GM10248 (cell line): ENCODE measurements around the gene YWHAE.
"Not testable (repeated sequence)": the region's sequence is repeated elsewhere in the genome, so short reads cannot be mapped to it uniquely, and the experiment has no call there.

Experiments used
- CTCF ChIA-PET: fragments of 300-600 bp; sonication (Branson Sonifier 250); formaldehyde crosslinking; extraction: SDS; loops from one replicate; lab custom pipeline; 2021; ENCODE audit warnings: antibody characterized with exemption; lab: Yijun Ruan, JAX
- POLR2A ChIA-PET: fragments of 350-650 bp; sonication (Branson Sonifier 250); formaldehyde crosslinking; extraction: SDS; loops from one replicate; lab custom pipeline; 2020; ENCODE audit warnings: antibody characterized with exemption; lab: Yijun Ruan, JAX
- DNase-seq: peaks from one replicate; pipeline ENCODE4 v3.0.0; 2012; ENCODE audit errors: extremely low spot score
- TF ChIP-seq, protein P1 (sequence below): IDR thresholded peaks from 2 replicates; pipeline ENCODE4 v1.5.1; 2012; ENCODE audit warnings: mild to moderate bottlenecking, low read depth; ENCODE audit errors: extremely low read depth, missing control alignments, control extremely low read depth

Gene YWHAE

DNA sequence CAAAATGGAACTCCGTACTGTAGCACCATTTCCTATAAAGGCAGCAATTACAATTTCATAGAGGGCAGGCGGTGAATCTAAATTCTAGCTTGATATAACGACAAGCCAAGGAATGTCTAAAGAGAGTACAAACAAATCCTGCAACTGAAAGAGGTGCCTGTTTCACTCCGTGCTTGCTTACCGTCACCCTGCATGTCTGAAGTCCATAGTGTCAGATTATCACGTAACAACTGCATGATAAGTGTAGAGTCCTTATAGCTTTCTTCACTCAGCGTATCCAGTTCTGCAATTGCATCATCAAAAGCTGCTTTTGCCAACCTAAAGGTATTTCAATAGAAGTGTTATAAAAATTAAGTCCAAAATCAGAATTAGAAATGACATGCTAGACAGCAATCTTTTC, 46.0 kb downstream of the YWHAE start:
- TF ChIP-seq, protein P1, sequence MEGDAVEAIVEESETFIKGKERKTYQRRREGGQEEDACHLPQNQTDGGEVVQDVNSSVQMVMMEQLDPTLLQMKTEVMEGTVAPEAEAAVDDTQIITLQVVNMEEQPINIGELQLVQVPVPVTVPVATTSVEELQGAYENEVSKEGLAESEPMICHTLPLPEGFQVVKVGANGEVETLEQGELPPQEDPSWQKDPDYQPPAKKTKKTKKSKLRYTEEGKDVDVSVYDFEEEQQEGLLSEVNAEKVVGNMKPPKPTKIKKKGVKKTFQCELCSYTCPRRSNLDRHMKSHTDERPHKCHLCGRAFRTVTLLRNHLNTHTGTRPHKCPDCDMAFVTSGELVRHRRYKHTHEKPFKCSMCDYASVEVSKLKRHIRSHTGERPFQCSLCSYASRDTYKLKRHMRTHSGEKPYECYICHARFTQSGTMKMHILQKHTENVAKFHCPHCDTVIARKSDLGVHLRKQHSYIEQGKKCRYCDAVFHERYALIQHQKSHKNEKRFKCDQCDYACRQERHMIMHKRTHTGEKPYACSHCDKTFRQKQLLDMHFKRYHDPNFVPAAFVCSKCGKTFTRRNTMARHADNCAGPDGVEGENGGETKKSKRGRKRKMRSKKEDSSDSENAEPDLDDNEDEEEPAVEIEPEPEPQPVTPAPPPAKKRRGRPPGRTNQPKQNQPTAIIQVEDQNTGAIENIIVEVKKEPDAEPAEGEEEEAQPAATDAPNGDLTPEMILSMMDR = no peak
- no peak for DNase-seq
- ChIA-PET CTCF (interaction anchor here (1.0 to 6.0 kb wide), 2 partner anchors 10 to 21 kb away, joined by 3 to 54 read pairs; no protein-coding TSS in a partner anchor), POLR2A (no interaction called here)

DNA sequence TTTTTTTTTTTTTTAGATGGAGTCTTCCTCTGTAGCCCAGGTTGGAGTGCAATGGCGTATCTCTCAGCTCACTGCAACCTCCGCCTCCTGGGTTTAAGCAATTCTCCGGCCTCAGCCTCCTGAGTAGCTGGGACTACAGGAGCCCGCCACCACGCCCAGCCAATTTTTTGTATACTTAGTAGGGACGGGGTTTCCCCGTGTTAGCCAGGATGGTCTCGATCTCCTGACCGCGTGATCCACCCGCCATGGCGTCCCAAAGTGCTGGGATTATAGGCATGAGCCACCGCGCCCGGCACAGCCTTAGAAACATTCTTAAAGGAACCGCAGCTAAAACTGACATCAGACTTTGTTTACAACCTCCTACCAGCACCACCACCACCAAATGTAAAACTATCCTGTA, 47.5 kb downstream of the YWHAE start:
- ChIA-PET CTCF (interaction anchor here (6.0 kb wide), 1 partner anchor 11 kb away, joined by 54 read pairs; no protein-coding TSS in a partner anchor), POLR2A (interaction anchor here (0.7 kb wide), 1 partner anchor 746 kb away, joined by 4 read pairs; no protein-coding TSS in a partner anchor)

DNA sequence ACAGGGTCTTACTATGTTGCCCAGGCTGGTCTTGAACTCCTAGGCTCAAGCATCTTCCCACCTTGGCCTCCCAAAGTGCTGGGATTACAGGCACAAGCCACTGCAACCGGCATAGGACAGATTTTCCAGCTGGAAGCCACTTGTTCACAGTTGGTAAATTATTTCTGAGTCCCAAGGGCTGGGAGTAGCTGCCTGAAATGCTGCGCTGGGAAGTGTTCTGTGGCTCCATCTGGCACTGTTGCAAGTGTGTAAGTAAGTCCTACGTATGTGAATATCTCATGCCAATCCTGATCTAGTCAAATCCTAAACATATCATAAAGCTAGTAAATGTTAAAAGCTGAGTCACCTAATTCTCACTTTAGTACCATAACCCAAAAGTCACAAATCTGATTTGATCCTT, 48.1 kb downstream of the YWHAE start:
- CTCF ChIA-PET = interaction anchor here (0.9 to 6.0 kb wide), 3 partner anchors 9 to 163 kb away, joined by 3 to 54 read pairs (median 4); no protein-coding TSS in a partner anchor
- POLR2A ChIA-PET = interaction anchor here (1.1 kb wide), 1 partner anchor 33 kb away, joined by 3 read pairs; no protein-coding TSS in a partner anchor

More for the DNA sequence above, 47.5 kb downstream of the YWHAE start:
- DNase-seq = not testable (repeated sequence)

GRCh38 chr17:1351275-1351674, 48.7 kb downstream of the YWHAE start:
- DNase-seq = no peak
- CTCF ChIA-PET = interaction anchor here (0.9 to 6.0 kb wide), 4 partner anchors 9 to 164 kb away, joined by 3 to 54 read pairs (median 4); no protein-coding TSS in a partner anchor
- POLR2A ChIA-PET = interaction anchor here (1.1 kb wide), 1 partner anchor 34 kb away, joined by 3 read pairs; no protein-coding TSS in a partner anchor
- TF ChIP-seq, protein P1 = no peak

More for the DNA sequence above, 48.1 kb downstream of the YWHAE start:
- DNase-seq = no peak
- TF ChIP-seq, protein P1 = no peak

DNA sequence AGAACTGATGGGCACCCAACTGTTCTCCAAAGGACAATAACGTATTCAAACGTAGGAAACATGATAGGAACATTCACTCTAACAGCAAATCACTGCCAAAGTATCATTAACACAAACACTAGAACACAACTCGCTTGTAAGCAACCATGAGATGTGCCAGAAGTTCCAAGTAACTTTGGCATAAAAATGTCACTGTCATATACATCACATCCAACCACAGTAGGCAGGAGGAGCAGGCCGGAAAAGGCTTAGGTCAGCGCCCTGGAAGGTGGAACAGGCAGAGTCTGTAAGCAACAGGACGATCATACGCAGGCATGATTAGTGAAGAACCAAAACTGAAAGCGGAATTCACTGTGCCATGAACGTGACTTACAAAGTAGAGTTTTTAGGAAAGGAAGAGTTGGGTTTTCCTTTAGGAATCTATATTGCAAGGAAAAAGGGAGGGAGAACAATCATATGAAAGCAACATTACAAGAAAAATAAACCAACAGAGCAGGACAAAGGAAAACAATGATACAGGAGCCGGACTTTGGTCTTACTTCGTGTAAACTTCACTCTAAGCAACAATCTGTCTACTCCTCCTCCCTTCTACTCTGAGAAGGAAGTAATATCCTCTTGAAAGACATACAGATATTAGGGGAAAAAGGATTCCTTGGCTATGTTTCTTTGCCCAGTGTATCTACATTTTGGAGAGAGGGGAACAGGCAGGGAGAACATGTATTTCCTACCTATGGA, 52.3 kb downstream of the YWHAE start:
- POLR2A ChIA-PET = no interaction called here
- TF ChIP-seq, protein P1 = no peak
- CTCF ChIA-PET = interaction anchor here (2.5 kb wide), 1 partner anchor 15 kb away, joined by 11 read pairs; no protein-coding TSS in a partner anchor
- no peak for DNase-seq

DNA sequence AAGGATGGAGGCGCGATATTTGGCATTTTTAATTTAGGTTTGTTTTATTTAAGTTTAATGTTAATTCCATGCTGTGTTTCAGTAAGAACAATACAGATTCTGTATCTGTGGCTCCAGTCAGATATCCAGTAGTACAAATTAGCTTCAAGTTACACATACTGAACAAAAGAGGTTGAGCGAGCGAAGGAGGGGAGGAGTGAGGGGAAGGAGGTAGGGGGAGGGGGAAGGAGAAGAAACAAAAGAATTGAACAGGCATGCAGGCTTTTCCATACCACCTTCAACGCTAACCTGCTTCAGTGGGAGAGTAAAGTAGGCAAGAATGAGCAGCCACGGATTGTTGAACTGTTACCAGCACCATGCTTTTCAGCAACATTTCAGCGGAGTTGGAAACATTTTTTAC, 55.5 kb downstream of the YWHAE start:
- CTCF ChIA-PET = no interaction called here
- TF ChIP-seq, protein P1 = no peak
- no peak for DNase-seq
- POLR2A ChIA-PET = interaction anchor here (1.0 kb wide), 1 partner anchor 21 kb away, joined by 3 read pairs; no protein-coding TSS in a partner anchor

- CTCF ChIA-PET = no interaction called here
- POLR2A ChIA-PET = no interaction called here
- DNase-seq = no peak
- TF ChIP-seq, protein P1 = no peak
Measured at GRCh38 chr17:1343554-1343953, 56.5 kb downstream of the YWHAE start.
